ENCODE measurements around the gene CLK1. TPM values are rescaled to one million over a fixed set of nuclear protein-coding genes. Genes with fewer than 3 reads are reported as not detected.

The CLK1 gene
- total and polyA plus RNA-seq, 4 donors: 89.3 to 361 (median 182) TPM

GRCh38 chr2:200845194-200845593, 19.3 kb downstream of the CLK1 start:
- Histone ChIP-seq H3K27me3 (ENCODE audit: control insufficient read depth in 1 of 2, insufficient read depth in 2 of 2, low read length in 1 of 2) (no peaks in the 10 kb centered on the region), H3K4me1 (ENCODE audit: control insufficient read depth in 1 of 2, insufficient read depth in 2 of 2, low read length in 2 of 2) (no peaks in the 10 kb centered on the region), H3K27ac (ENCODE audit: low read depth in 1 of 2, low read length in 2 of 2) (no peak overlapping the region), H3K36me3 (ENCODE audit: control insufficient read depth in 1 of 2, insufficient read depth in 2 of 2, low read length in 1 of 2) (no peaks in the 10 kb centered on the region), H3K9me3 (ENCODE audit: control insufficient read depth, low read length) (no peaks in the 10 kb centered on the region), H3K4me3 (ENCODE audit: low read length in 2 of 2) (no peak overlapping the region)
- intact Hi-C loops (cut with DNase I): no loop called here
- 84 to 90% methylated on average over 5 of the region's 5 CpGs for WGBS, 2 donors
- ATAC-seq (ENCODE audit: low FRiP score) (no peak), DNase-seq (no peak)

GRCh38 chr2:200843993-200844948, 20.2 kb downstream of the CLK1 start:
- WGBS, 2 donors: 89 to 92% methylated on average over 24 of the region's 24 CpGs
- Histone ChIP-seq H3K4me3 (ENCODE audit: low read length in 2 of 2) (no peak overlapping the region), H3K27ac (ENCODE audit: low read depth in 1 of 2, low read length in 2 of 2) (no peak overlapping the region), H3K4me1 (ENCODE audit: control insufficient read depth in 1 of 2, insufficient read depth in 2 of 2, low read length in 2 of 2) (no peaks in the 10 kb centered on the region), H3K27me3 (ENCODE audit: control insufficient read depth in 1 of 2, insufficient read depth in 2 of 2, low read length in 1 of 2) (no peaks in the 10 kb centered on the region), H3K36me3 (ENCODE audit: control insufficient read depth in 1 of 2, insufficient read depth in 2 of 2, low read length in 1 of 2) (no peaks in the 10 kb centered on the region), H3K9me3 (ENCODE audit: control insufficient read depth, low read length) (no peaks in the 10 kb centered on the region)
- DNase-seq: no peak
- intact Hi-C loops (cut with DNase I): no loop called here
- no peak for ATAC-seq (ENCODE audit: low FRiP score)

GRCh38 chr2:200839513-200839912, 24.9 kb downstream of the CLK1 start:
- no peak overlapping the region for H3K27ac ChIP-seq (ENCODE audit: low read depth in 1 of 2, low read length in 2 of 2)
- H3K9me3 ChIP-seq (ENCODE audit: control insufficient read depth, low read length): peaks cover 1% of the 10 kb centered on the region
- no peaks in the 10 kb centered on the region for H3K36me3 ChIP-seq (ENCODE audit: control insufficient read depth in 1 of 2, insufficient read depth in 2 of 2, low read length in 1 of 2)
- no peak for DNase-seq
- H3K4me3 ChIP-seq (ENCODE audit: low read length in 2 of 2): no peak overlapping the region
- intact Hi-C loops (cut with DNase I): no loop called here
- 92 to 97% methylated on average over 3 of the region's 3 CpGs for WGBS, 2 donors
- no peaks in the 10 kb centered on the region for H3K27me3 ChIP-seq (ENCODE audit: control insufficient read depth in 1 of 2, insufficient read depth in 2 of 2, low read length in 1 of 2)
- no peaks in the 10 kb centered on the region for H3K4me1 ChIP-seq (ENCODE audit: control insufficient read depth in 1 of 2, insufficient read depth in 2 of 2, low read length in 2 of 2)
- no peak for ATAC-seq (ENCODE audit: low FRiP score)

- DNase-seq (no peak), ATAC-seq (ENCODE audit: low FRiP score) (no peak)
- intact Hi-C loops (cut with DNase I): no loop called here
- Histone ChIP-seq H3K27me3 (ENCODE audit: control insufficient read depth in 1 of 2, insufficient read depth in 2 of 2, low read length in 1 of 2) (no peaks in the 10 kb centered on the region), H3K36me3 (ENCODE audit: control insufficient read depth in 1 of 2, insufficient read depth in 2 of 2, low read length in 1 of 2) (no peaks in the 10 kb centered on the region), H3K4me3 (ENCODE audit: low read length in 2 of 2) (no peak overlapping the region), H3K4me1 (ENCODE audit: control insufficient read depth in 1 of 2, insufficient read depth in 2 of 2, low read length in 2 of 2) (no peaks in the 10 kb centered on the region), H3K9me3 (ENCODE audit: control insufficient read depth, low read length) (peaks cover 1% of the 10 kb centered on the region), H3K27ac (ENCODE audit: low read depth in 1 of 2, low read length in 2 of 2) (no peak overlapping the region)
- WGBS, 2 donors: 89 to 91% methylated on average over 4 of the region's 4 CpGs
These were observed 29.8 kb downstream of the CLK1 start for GRCh38 chr2:200834701-200835100.

GRCh38 chr2:200829258-200829655, 35.2 kb downstream of the CLK1 start:
- intact Hi-C loops (cut with DNase I): loop anchor here in 1 of 2 donors (10.0 kb wide), 1 partner anchor 874 kb away; the partner anchor contains the start of genes MAIP1 and TYW5
- H3K4me1 ChIP-seq (ENCODE audit: control insufficient read depth in 1 of 2, insufficient read depth in 2 of 2, low read length in 2 of 2): no peaks in the 10 kb centered on the region
- no peak for DNase-seq
- no peak overlapping the region for H3K4me3 ChIP-seq (ENCODE audit: low read length in 2 of 2)
- H3K36me3 ChIP-seq (ENCODE audit: control insufficient read depth in 1 of 2, insufficient read depth in 2 of 2, low read length in 1 of 2): no peaks in the 10 kb centered on the region
- H3K27ac ChIP-seq (ENCODE audit: low read depth in 1 of 2, low read length in 2 of 2): no peak overlapping the region
- H3K27me3 ChIP-seq (ENCODE audit: control insufficient read depth in 1 of 2, insufficient read depth in 2 of 2, low read length in 1 of 2): no peaks in the 10 kb centered on the region
- no peaks in the 10 kb centered on the region for H3K9me3 ChIP-seq (ENCODE audit: control insufficient read depth, low read length)
- whole genome bisulfite sequencing, 2 donors: 87 to 93% methylated on average over 2 of the region's 2 CpGs
- ATAC-seq (ENCODE audit: low FRiP score): no peak

- no peaks in the 10 kb centered on the region for H3K27me3 ChIP-seq (ENCODE audit: control insufficient read depth in 1 of 2, insufficient read depth in 2 of 2, low read length in 1 of 2)
- no peak overlapping the region for H3K4me3 ChIP-seq (ENCODE audit: low read length in 2 of 2)
- intact Hi-C loops (cut with DNase I): loop anchor here in 1 of 2 donors (10.0 kb wide), 1 partner anchor 874 kb away; the partner anchor contains the start of genes MAIP1 and TYW5
- DNase-seq (no peak), ATAC-seq (ENCODE audit: low FRiP score) (no peak)
- no peaks in the 10 kb centered on the region for H3K9me3 ChIP-seq (ENCODE audit: control insufficient read depth, low read length)
- H3K4me1 ChIP-seq (ENCODE audit: control insufficient read depth in 1 of 2, insufficient read depth in 2 of 2, low read length in 2 of 2): no peaks in the 10 kb centered on the region
- no peaks in the 10 kb centered on the region for H3K36me3 ChIP-seq (ENCODE audit: control insufficient read depth in 1 of 2, insufficient read depth in 2 of 2, low read length in 1 of 2)
- no peak overlapping the region for H3K27ac ChIP-seq (ENCODE audit: low read depth in 1 of 2, low read length in 2 of 2)
- 93 to 94% methylated on average over 9 of the region's 9 CpGs for WGBS, 2 donors
These were observed 35.7 kb downstream of the CLK1 start for GRCh38 chr2:200828572-200829257.

- DNase-seq: no peak
- Histone ChIP-seq H3K4me3 (ENCODE audit: low read length in 2 of 2) (no peak overlapping the region), H3K27me3 (ENCODE audit: control insufficient read depth in 1 of 2, insufficient read depth in 2 of 2, low read length in 1 of 2) (no peaks in the 10 kb centered on the region), H3K4me1 (ENCODE audit: control insufficient read depth in 1 of 2, insufficient read depth in 2 of 2, low read length in 2 of 2) (no peaks in the 10 kb centered on the region), H3K36me3 (ENCODE audit: control insufficient read depth in 1 of 2, insufficient read depth in 2 of 2, low read length in 1 of 2) (no peaks in the 10 kb centered on the region), H3K9me3 (ENCODE audit: control insufficient read depth, low read length) (no peaks in the 10 kb centered on the region), H3K27ac (ENCODE audit: low read depth in 1 of 2, low read length in 2 of 2) (no peak overlapping the region)
- 84 to 85% methylated on average over 2 of the region's 2 CpGs for WGBS, 2 donors
- intact Hi-C loops (cut with DNase I): loop anchor here in 1 of 2 donors (10.0 kb wide), 1 partner anchor 873 kb away; the partner anchor contains the start of genes MAIP1 and TYW5
- ATAC-seq (ENCODE audit: low FRiP score): no peak
These were observed 36.4 kb downstream of the CLK1 start for GRCh38 chr2:200828104-200828503.

- intact Hi-C loops (cut with DNase I): loop anchor here in 1 of 2 donors (10.0 kb wide), 1 partner anchor 867 kb away; the partner anchor contains the start of genes MAIP1 and TYW5
- H3K4me3 ChIP-seq (ENCODE audit: low read length in 2 of 2): no peak overlapping the region
- no peaks in the 10 kb centered on the region for H3K4me1 ChIP-seq (ENCODE audit: control insufficient read depth in 1 of 2, insufficient read depth in 2 of 2, low read length in 2 of 2)
- H3K9me3 ChIP-seq (ENCODE audit: control insufficient read depth, low read length): no peaks in the 10 kb centered on the region
- peaks cover 16 to 20% of the 10 kb centered on the region in 2 donors for H3K36me3 ChIP-seq (ENCODE audit: control insufficient read depth in 1 of 2, insufficient read depth in 2 of 2, low read length in 1 of 2)
- no peak for DNase-seq
- no peak overlapping the region for H3K27ac ChIP-seq (ENCODE audit: low read depth in 1 of 2, low read length in 2 of 2)
- H3K27me3 ChIP-seq (ENCODE audit: control insufficient read depth in 1 of 2, insufficient read depth in 2 of 2, low read length in 1 of 2): no peaks in the 10 kb centered on the region
- WGBS, 2 donors: 81 to 84% methylated on average over 6 of the region's 6 CpGs
- no peak for ATAC-seq (ENCODE audit: low FRiP score)
These were observed 42.7 kb downstream of the CLK1 start for GRCh38 chr2:200821686-200822245.
